Head of caudate nucleus (tissue), 42 donors: ENCODE measurements around the gene CDK17.
A peak's percentile ranks its signal among the peaks of the same experiment; 100 is the strongest.

ENCODE experiments used
- DNase-seq, 42 donors: peaks; one replicate each; pipeline versions ENCODE4 v3.0.0 to v3.0.0-alpha.2; 2020 to 2021; ENCODE audit warnings: mixed read lengths in 7 of 42
- intact Hi-C: fragments of 100-400 bp; cut with DNase I; formaldehyde crosslinking; loops from one replicate; pipeline ENCODE4 v1.15.0; 2022

Gene CDK17

DNA sequence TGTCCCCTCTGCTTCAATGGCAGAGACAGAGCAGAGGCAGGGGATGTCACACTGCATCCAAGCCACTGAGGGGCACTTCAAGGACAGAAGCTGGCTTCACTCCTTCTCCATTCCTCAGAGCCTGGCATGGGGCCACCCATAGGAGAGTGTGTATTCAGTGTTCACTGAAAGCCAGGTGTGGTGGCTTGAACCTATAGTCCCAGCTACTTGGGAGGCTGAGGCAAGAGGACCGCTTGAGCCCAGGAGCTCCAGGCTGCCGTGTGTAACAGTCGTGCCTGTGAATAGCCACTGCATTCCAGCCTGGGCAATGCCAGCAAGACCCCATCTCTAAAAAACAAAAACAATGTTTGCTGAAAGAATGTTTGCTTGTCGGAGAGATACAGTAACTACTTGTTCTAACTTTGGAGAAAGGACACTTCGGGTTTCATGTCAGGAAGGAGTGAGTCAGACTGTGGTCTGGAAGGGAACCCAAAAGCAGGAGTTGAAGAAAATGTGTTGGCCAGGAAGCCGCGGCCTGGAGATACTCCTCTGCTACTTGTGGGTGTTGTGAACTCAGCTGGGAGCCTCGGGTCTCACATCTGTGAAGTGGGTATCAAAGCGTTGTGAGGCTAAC lies 162.7 kb downstream of the CDK17 start:
- DNase-seq, result peak in 2 of 42 donors; percentile 42 to 74
- intact Hi-C loops, result no loop called here

DNA sequence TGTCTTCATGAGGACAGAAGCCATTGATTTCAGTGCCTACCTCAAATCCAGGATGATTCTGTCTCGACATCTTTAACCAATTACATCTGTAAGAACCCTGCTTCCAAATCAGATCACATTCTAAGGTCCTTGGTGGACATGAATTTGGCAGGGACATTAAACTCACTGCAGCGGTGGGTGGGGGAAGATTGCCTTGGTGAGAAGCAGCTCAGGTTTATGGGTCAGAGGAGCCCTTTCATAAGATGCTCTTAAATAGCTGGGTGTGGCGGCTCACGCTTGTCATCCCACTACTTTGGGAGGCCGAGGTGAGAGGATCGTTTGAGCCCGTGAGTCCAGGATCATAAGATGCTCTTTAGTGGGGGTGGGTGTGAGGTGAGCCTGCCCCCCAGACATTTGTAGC lies 163.2 kb downstream of the CDK17 start:
- no peak for DNase-seq
- intact Hi-C loops, result no loop called here

DNA sequence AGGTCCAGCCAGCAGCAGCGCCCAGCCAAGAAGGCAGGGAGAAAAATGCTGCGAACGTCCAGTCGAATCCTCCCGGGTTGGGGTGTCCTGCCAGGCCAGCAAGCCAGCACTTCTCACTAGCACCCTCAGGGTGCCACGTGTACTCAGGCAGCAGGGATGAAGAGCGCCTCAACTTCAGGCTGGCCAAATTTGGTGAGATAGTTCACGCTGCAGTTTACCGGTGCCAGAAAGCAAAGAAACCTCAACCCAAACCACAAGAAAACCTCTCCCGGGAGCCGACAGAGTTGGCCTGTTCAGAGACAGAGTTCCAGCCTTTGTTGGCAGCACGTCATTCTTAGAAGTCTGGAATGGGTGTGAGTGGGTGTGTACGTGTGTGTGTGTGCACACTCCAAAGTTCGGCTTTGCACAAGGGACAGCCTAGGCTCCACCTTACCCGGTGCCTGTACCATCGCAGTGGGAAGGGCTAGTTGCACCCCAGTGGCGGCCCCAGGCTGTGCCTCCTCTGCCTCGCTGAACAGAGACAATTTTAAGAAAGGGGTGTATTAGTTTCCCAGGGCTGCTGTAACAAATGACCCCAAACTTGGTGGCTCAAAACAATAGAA lies 163.9 kb downstream of the CDK17 start:
- no peak for DNase-seq
- intact Hi-C loops, result no loop called here

DNA sequence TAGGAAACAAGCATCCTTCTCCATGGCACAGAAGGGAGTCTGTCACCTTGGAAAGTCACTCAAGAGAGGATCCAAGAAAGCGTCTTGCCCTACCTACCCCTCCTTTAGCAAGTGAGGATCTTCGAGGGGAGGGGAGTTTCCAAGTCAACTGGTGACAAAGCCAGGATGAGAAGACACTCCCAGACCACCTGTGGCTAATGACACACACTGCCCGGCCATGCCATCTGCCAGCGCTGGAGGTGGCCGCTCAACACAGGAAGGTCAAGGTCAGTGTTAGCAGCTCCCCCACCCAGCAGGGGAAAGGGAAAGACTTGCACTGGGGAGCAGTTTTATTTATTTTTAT lies 164.8 kb downstream of the CDK17 start:
- intact Hi-C loops, result loop anchor here (2.0 kb wide), 1 partner anchor 165 kb away; the partner anchor contains the start of gene CDK17
- no peak for DNase-seq

DNA sequence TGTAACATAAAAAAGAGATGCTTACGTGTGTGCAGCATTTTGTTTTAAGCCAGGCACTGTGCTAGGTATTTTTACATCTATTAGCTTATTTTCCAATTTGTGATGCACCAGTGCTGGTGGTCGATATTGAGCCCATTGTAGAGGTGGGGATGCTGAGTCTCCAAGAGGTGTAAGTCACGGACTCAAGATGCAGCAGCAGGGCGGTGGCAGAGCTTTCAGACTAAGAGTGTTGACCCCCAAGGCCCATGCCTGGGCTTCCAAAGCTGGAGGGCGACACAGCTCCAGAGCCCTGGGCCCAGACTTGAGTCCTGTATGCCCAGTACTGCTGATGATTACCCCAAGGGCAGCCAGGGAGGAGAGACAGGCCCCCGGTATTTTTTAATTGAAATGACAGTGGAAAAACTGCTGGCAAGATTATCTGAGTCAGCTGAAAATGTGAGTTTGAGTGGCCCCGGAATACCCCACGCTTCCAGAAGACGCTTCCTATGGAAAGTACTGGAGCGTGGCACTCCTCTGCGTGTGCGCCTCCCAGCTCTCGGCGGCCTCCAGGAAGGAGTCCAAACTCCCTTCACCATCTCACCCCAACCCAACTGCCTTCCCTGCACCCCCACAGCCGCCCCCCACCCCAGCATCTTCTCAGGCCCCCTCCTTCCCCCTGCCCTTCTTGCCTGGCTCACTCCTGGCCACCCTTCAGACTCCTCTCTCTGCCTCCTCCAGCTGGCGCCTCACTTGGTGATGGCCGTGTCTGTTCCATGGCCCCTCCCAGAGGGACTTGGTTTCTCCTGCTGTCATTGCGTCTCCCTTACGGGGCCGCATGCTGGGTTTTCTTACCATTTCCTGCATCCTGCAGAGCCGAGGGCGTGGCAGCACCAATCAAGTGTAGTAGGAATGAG lies 165.4 kb downstream of the CDK17 start:
- intact Hi-C loops, result loop anchor here (2.0 kb wide), 1 partner anchor 166 kb away; the partner anchor contains the start of gene CDK17
- DNase-seq, result no peak

DNA sequence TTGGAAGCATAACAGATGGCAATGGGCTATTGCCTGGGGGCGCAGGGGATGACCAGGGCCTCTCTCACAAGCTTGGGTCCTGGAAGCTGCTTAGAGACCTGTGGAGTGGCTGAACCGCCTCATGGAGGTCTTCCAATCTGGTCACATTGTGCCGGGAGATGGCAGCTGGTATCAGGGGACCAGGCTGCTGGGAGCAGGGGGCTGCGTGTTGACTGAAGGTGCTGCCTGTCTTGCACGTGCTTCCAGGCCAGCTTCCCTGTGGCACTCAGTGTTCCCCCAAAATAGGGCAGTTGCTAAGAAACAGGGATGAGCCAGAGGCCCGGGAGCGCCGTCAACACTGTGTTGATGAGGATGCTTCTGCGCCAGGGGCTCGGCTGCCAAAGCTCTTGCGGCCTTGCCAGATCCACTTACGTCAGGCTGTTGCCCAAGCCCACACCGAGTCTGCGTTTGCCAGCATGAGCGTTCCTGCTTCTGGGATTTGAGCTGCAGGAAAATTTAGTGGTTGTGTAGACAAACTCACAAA lies 166.2 kb downstream of the CDK17 start:
- intact Hi-C loops, result loop anchor here (2.0 kb wide), 1 partner anchor 167 kb away; the partner anchor contains the start of gene CDK17
- peak; percentile 74 to 96 (median 90) for DNase-seq

DNA sequence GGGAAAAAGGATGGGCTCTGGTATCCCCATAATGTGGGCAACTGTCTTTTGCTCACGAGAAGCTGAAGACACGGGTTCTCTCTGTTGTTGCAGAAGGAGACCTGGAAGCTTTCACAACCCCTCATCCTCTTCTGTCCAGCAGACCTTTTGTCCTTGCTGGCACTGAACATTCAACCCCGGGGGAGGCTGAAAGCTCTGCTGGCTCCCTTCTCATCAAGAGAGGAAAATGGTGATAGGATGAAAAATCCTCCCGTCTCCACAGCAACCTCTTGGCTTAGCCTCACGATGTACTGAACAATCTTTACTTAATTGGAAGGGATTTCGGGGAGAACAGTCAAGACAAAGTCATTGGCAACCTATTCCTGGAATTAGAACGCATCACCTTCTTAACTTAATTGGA lies 167.1 kb downstream of the CDK17 start:
- intact Hi-C loops, result no loop called here
- DNase-seq, result peak in 8 of 42 donors; percentile 41 to 77 (median 50)

DNA sequence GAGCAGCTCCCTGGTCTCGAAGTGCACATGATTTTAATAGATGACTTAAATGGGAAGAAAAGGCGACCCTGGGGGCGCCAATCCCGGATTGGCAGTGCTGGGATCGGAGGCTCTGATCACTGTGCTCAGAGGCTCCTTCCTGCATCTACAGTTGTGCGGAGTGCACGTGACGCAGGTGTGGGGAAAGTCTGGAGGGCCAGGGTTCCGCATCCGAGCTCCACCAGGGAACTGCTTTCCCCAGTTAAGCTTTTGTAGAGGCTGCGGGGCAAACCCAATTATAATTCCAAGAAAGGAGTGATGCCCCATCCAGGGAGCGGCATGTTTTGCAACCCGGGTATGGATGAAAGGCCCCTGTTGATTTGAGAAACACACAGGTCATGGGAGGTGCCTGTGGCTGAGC lies 169.6 kb downstream of the CDK17 start:
- intact Hi-C loops, result no loop called here
- no peak for DNase-seq

DNA sequence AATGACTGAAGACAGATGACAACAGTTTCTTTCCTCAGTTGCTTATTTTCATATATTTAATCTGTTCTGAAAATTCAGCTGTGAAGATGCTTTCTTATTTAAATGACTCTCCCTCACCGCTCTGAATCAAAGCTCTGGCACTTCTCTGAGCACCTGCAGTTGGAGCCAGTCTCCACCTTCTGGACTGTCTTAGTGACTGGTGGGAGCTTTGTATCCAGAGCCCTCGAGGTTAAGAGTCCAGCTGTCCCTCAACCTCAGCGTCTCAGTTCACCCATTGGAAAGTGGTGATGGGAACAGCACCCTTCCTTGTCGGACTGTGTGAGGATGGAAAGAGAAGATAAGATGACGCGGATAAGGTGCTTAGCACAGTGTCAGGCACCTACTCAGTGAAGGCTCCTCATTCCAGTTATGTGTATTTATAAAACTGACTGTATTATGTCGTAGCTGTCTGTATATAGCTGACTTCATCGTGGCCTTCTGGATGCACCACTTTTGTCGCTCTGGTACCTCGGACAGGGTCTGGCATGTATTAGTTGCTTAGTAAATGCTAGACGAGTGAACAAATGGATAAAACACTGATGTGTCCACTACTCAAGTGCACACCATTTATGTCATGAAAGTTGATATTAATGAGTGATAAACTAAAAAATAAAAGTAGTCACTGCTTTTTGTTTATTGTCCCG lies 171.5 kb downstream of the CDK17 start:
- DNase-seq, result no peak
- intact Hi-C loops, result no loop called here
